ENCODE results near the gene XAF1.
"Not testable (repeated sequence)": the region's sequence is repeated elsewhere in the genome, so short reads cannot be mapped to it uniquely, and the experiment has no call there.

XAF1 gene

GRCh38 chr17:6755731-6756184, at the start of gene XAF1:
TSS of gene XAF1 (plus strand) at chr17:6756046. CDS start at chr17:6756079, 33 bp downstream.
- DNase-seq (ENCODE audit: extremely low read depth in 1 of 2, low read depth in 1 of 2), result no peak

DNA sequence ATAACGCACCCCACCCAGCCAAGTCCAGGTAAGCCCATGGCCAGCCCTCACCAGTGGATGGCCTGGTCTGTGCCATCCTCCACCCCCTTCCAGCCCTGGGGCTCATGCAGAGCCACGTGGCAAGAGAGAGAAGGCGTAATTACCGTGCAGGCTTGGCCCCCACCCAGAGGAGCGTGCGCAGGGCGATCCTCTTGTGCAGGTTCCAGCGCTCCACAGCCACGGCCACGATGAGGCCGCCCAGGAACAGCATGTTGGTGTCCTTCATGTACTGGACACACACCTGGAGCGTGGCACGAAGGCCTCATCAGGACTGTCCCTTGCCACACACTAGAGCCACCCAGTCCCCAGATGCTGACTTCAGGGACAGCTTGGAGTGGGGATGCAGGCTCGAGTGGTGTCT, 49.3 kb upstream of the XAF1 start:
- no peak for DNase-seq (ENCODE audit: extremely low read depth in 1 of 2, low read depth in 1 of 2)

- DNase-seq (ENCODE audit: extremely low read depth in 1 of 2, low read depth in 1 of 2), result no peak
Observed at GRCh38 chr17:6706996-6707395, 48.9 kb upstream of the XAF1 start.

DNA sequence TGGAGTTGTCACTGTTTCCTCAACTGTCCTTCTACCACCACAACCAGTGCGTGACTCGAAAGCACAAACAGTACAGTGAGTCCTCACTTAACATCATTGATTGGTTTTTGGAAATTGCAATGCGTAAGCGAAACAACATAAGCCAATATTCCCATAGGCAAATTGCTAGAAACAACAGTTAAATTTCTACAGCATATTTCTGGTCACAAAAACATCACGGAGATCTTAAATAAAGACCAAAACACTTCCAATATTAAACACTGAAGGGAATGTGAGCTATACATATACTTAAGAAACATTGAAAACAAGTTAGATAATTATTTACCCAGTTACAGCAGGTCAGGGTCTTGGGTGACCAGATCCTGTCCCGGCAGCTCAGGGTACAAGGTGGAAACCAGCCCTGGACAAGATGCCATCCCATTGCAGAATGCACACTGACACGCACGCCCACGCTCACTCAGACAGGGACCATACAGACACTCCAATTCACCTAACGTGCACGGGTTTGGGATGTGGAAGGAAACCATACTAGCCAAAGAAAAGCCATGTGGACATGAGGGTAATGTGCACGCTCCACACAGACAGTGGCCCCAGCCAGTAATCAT, 47.4 kb upstream of the XAF1 start:
- DNase-seq (ENCODE audit: extremely low read depth in 1 of 2, low read depth in 1 of 2), result no peak

DNA sequence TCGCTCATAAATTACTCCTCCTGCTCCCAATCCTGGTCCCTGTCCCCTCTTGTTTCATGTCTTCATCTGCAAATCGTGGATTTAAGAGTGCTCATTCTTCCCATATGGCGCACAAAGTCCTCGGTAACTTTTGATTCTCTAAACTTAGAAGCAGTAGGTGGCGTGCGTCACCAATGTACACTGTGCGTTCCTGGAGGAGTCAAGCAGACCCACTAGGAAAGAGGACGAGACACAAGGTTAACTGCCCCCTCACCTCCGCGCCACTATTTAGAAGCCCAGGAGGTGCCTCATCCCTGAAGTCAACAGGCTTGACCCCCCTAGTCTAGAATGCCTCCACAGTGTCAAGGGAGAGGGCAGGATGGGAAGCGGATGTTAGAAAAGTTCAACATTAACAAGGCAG, 45.5 kb upstream of the XAF1 start:
- no peak for DNase-seq (ENCODE audit: extremely low read depth in 1 of 2, low read depth in 1 of 2)

- no peak for DNase-seq (ENCODE audit: extremely low read depth in 1 of 2, low read depth in 1 of 2)
Observed at GRCh38 chr17:6711081-6711674, 44.7 kb upstream of the XAF1 start.

GRCh38 chr17:6711681-6712057, 44.2 kb upstream of the XAF1 start:
- DNase-seq (ENCODE audit: extremely low read depth in 1 of 2, low read depth in 1 of 2), result no peak

GRCh38 chr17:6712058-6712853, 43.6 kb upstream of the XAF1 start:
- DNase-seq (ENCODE audit: extremely low read depth in 1 of 2, low read depth in 1 of 2), result no peak

DNA sequence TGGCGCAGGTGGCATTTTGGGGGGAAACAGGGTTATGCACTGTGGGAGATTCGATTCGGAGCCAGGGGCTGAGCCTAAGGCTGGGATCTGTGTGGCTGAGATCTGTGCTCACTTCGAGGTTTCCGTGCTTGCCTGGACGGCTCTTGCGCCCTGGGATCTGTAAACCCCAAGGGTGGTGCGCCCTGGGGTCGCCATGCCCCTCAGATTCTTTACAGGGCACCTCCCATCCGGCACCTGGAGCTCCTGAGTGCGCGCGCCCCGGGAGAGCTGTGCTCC, 43.1 kb upstream of the XAF1 start:
- DNase-seq (ENCODE audit: extremely low read depth in 1 of 2, low read depth in 1 of 2), result no peak

GRCh38 chr17:6713130-6713917, 42.5 kb upstream of the XAF1 start, which contains the start of gene SLC13A5:
TSS of gene SLC13A5 (minus strand) at chr17:6713369. CDS start at chr17:6713333, 36 bp downstream.
- no peak for DNase-seq (ENCODE audit: extremely low read depth in 1 of 2, low read depth in 1 of 2)

DNA sequence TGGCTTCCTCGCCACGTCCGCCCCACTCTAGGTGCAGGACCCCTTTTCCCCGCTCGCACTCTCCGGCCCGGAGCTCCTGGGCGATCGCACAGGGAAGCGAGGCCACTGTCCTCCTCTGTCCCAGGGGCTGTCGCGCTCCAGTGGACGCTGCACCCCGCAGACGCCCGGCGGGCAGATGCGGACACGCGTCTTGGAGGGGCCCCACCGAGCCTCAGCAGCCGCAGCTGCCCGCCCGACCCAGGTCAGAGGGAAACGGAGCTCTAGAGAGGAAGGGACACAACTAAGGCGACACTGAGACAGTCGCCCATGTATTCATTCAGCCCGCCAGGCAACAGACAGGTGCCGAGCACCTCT, 42.0 kb upstream of the XAF1 start:
- DNase-seq (ENCODE audit: extremely low read depth in 1 of 2, low read depth in 1 of 2), result no peak

GRCh38 chr17:6714315-6714874, 41.5 kb upstream of the XAF1 start:
- no peak for DNase-seq (ENCODE audit: extremely low read depth in 1 of 2, low read depth in 1 of 2)

DNA sequence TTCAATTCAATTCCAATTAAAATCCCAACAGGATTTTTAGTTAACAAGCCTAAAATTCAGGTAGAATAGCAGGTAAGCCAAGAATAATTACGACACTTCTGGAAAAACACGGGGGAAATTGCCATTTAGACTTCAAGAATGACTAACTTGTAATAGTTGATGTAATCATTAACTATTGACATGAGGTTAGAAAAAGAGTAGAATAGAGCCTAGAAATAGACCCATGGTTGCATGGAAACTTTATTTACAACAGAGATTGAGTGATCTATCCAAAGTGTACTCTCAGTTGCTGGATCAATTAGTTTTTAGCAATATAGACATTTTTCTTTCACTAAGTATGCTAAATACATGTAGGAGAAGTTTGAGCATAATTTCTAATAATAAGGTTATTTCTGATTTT, 39.1 kb upstream of the XAF1 start:
- no peak for DNase-seq (ENCODE audit: extremely low read depth in 1 of 2, low read depth in 1 of 2)

GRCh38 chr17:6721744-6722143, 34.1 kb upstream of the XAF1 start:
- no peak for DNase-seq (ENCODE audit: extremely low read depth in 1 of 2, low read depth in 1 of 2)

DNA sequence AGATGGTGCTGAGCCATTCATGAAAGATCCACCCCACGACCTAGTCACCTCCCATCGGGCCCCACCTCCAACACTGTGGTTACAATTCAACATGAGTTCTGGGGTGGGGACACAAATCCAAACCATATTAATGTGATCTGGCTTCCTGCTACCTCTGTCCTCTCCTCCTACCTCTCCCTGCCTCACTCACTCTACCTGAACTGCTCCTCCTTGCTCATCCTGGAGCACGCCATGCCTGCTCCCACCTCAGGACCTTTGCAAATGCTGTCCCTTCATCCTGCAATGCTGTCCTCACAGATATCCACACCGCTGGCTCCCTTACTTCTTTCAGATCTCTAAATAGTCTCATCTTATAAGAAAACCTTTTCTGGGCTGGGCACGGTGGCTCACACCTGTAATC, 31.8 kb upstream of the XAF1 start:
- no peak for DNase-seq (ENCODE audit: extremely low read depth in 1 of 2, low read depth in 1 of 2)

- no peak for DNase-seq (ENCODE audit: extremely low read depth in 1 of 2, low read depth in 1 of 2)
Observed at GRCh38 chr17:6729531-6729930, 26.3 kb upstream of the XAF1 start.

DNA sequence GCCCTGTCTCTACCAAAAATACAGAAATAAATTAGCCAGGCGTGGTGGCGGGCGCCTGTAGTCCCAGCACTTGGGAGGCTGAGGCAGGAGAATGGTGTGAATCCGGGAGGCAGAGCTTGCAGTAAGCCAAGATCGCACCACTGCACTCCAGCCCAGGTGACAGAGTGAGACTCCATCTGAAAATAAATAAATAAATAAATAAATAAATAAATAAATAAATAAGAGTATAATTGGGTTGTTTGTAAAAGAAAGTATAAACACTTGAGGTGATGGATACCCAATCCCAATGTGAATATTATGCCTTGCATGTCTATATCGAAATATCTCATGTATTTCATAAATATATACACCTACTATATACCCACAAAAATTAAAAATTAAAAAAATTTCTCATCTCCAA, 9.2 kb upstream of the XAF1 start:
- not testable (repeated sequence) for DNase-seq (ENCODE audit: extremely low read depth in 1 of 2, low read depth in 1 of 2)

- no peak for DNase-seq (ENCODE audit: extremely low read depth in 1 of 2, low read depth in 1 of 2)
Observed at GRCh38 chr17:6748617-6749016, 7.2 kb upstream of the XAF1 start.

DNA sequence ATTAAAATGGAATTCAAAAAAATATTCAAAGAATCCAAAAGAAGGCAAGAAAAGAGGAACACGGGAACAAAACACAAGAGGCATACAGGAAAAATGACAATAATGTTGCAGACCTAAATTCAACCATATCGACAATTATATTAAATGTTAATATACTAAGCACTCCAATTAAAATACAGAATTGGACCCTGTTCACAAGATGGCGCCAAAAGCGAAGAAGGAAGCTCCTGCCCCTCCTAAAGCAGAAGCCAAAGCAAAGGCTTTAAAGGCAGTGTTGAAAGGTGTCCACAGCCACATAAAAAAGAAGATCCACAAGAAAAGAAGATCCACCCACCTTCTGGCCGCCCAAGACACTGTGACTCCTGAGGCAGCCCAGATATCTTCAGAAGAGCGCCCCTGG, 6.3 kb upstream of the XAF1 start:
- no peak for DNase-seq (ENCODE audit: extremely low read depth in 1 of 2, low read depth in 1 of 2)

- DNase-seq (ENCODE audit: extremely low read depth in 1 of 2, low read depth in 1 of 2), result no peak
Observed at GRCh38 chr17:6752068-6752909, 3.6 kb upstream of the XAF1 start.

All from stimulated activated CD8-positive, alpha-beta memory T cell treated with anti-CD3 and anti-CD28 coated beads, Interleukin-7, amount 100 ng/mL, for 48 hours (primary cell).